Measurements from ENCODE around the gene PTPRH. TPM values are rescaled to one million over a fixed set of nuclear protein-coding genes. Genes with fewer than 3 reads are reported as not detected.

PTPRH gene
- total and polyA plus RNA-seq, 9 of the 15 experiments (the other 6 are each of a cell fraction or from before 2014, with no cell fraction given), result 0.87 to 34.3 (median 22.7) TPM

DNA sequence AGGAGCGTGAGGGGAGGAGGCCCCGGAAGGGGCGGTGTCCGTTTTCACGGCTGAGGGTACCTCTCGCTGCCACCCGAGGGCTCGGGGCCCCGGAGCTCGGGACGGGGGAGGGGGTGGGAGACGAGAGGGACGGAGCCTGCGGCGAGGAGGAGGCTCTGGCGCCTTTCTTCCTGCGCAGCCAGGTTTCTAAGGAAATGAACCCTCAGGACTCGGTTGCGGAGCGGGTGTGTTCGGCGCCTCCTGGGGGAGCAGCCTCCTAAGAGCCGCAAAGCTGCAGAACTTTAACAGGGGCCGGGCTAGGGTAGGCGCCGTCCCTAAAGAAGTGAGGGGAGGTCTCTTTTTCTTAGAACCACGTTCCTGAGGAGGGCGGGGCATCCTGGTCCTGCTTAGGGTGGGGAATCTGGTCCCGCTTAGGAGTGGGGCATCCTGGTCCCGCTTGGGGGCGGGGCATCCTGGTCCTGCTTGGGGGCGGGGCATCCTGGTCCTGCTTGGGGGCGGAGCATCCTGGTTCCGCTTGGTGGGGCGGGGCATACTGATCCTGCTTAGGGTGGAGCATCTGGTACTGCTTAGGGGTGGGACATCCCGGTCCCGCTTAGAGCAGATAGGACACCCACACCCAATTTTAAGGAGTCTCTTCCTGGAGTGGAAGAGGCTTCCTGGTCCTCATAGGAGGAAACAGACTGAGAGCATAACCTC, 35.4 kb downstream of the PTPRH start (continued):
- TF ChIP-seq, protein P1, sequence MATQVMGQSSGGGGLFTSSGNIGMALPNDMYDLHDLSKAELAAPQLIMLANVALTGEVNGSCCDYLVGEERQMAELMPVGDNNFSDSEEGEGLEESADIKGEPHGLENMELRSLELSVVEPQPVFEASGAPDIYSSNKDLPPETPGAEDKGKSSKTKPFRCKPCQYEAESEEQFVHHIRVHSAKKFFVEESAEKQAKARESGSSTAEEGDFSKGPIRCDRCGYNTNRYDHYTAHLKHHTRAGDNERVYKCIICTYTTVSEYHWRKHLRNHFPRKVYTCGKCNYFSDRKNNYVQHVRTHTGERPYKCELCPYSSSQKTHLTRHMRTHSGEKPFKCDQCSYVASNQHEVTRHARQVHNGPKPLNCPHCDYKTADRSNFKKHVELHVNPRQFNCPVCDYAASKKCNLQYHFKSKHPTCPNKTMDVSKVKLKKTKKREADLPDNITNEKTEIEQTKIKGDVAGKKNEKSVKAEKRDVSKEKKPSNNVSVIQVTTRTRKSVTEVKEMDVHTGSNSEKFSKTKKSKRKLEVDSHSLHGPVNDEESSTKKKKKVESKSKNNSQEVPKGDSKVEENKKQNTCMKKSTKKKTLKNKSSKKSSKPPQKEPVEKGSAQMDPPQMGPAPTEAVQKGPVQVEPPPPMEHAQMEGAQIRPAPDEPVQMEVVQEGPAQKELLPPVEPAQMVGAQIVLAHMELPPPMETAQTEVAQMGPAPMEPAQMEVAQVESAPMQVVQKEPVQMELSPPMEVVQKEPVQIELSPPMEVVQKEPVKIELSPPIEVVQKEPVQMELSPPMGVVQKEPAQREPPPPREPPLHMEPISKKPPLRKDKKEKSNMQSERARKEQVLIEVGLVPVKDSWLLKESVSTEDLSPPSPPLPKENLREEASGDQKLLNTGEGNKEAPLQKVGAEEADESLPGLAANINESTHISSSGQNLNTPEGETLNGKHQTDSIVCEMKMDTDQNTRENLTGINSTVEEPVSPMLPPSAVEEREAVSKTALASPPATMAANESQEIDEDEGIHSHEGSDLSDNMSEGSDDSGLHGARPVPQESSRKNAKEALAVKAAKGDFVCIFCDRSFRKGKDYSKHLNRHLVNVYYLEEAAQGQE (IDR thresholded peaks at IDR 0.05; ENCODE audit: borderline replicate concordance), result 0 out of 2 replicates have a peak, but pooled peaks have one; percentile 3
- TF ChIP-seq, protein P1 (CRISPR knock-in tag; IDR thresholded peaks at IDR 0.05; ENCODE audit: low read depth), result 0 out of 2 replicates have a peak, but pooled peaks have one; percentile 32
- 0 out of 2 replicates have a peak, but pooled peaks have one; percentile 8 for TF ChIP-seq ZBTB17 (CRISPR knock-in tag; IDR thresholded peaks at IDR 0.05)
- no peak for TF ChIP-seq EP300 (IDR thresholded peaks at IDR 0.05; ENCODE audit: low read length)
- TF ChIP-seq, protein P2, sequence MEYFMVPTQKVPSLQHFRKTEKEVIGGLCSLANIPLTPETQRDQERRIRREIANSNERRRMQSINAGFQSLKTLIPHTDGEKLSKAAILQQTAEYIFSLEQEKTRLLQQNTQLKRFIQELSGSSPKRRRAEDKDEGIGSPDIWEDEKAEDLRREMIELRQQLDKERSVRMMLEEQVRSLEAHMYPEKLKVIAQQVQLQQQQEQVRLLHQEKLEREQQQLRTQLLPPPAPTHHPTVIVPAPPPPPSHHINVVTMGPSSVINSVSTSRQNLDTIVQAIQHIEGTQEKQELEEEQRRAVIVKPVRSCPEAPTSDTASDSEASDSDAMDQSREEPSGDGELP (CRISPR knock-in tag; IDR thresholded peaks at IDR 0.05; ENCODE audit: borderline replicate concordance), result peak; percentile 29; the same call in 1 of the 2 replicates
- TF ChIP-seq ZNF143 (CRISPR knock-in tag; IDR thresholded peaks at IDR 0.05), result no peak
- peak; percentile 51; the same call in 1 of the 2 replicates for TF ChIP-seq PHF8 (IDR thresholded peaks at IDR 0.05; ENCODE audit: borderline replicate concordance, low read length)
- TF ChIP-seq, protein P3, sequence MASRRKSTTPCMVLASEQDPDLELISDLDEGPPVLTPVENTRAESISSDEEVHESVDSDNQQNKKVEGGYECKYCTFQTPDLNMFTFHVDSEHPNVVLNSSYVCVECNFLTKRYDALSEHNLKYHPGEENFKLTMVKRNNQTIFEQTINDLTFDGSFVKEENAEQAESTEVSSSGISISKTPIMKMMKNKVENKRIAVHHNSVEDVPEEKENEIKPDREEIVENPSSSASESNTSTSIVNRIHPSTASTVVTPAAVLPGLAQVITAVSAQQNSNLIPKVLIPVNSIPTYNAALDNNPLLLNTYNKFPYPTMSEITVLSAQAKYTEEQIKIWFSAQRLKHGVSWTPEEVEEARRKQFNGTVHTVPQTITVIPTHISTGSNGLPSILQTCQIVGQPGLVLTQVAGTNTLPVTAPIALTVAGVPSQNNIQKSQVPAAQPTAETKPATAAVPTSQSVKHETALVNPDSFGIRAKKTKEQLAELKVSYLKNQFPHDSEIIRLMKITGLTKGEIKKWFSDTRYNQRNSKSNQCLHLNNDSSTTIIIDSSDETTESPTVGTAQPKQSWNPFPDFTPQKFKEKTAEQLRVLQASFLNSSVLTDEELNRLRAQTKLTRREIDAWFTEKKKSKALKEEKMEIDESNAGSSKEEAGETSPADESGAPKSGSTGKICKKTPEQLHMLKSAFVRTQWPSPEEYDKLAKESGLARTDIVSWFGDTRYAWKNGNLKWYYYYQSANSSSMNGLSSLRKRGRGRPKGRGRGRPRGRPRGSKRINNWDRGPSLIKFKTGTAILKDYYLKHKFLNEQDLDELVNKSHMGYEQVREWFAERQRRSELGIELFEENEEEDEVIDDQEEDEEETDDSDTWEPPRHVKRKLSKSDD (conservative IDR thresholded peaks at IDR 0.05; ENCODE audit: low read length), result no peak
- TF ChIP-seq, protein P4, sequence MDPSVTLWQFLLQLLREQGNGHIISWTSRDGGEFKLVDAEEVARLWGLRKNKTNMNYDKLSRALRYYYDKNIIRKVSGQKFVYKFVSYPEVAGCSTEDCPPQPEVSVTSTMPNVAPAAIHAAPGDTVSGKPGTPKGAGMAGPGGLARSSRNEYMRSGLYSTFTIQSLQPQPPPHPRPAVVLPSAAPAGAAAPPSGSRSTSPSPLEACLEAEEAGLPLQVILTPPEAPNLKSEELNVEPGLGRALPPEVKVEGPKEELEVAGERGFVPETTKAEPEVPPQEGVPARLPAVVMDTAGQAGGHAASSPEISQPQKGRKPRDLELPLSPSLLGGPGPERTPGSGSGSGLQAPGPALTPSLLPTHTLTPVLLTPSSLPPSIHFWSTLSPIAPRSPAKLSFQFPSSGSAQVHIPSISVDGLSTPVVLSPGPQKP (CRISPR knock-in tag; IDR thresholded peaks at IDR 0.05), result no peak
- TF ChIP-seq FUS (optimal IDR thresholded peaks at IDR 0.05; ENCODE audit: low read depth, low read length), result no peak
- TF ChIP-seq CTBP1 (IDR thresholded peaks at IDR 0.05; ENCODE audit: borderline replicate concordance), result 0 out of 2 replicates have a peak, but pooled peaks have one; percentile 24
- TF ChIP-seq, protein P5, sequence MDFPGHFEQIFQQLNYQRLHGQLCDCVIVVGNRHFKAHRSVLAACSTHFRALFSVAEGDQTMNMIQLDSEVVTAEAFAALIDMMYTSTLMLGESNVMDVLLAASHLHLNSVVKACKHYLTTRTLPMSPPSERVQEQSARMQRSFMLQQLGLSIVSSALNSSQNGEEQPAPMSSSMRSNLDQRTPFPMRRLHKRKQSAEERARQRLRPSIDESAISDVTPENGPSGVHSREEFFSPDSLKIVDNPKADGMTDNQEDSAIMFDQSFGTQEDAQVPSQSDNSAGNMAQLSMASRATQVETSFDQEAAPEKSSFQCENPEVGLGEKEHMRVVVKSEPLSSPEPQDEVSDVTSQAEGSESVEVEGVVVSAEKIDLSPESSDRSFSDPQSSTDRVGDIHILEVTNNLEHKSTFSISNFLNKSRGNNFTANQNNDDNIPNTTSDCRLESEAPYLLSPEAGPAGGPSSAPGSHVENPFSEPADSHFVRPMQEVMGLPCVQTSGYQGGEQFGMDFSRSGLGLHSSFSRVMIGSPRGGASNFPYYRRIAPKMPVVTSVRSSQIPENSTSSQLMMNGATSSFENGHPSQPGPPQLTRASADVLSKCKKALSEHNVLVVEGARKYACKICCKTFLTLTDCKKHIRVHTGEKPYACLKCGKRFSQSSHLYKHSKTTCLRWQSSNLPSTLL (IDR thresholded peaks at IDR 0.05), result no peak

All from K562 (cell line).